Measurements from ENCODE around the gene ARHGAP15.

Gene ARHGAP15

DNA sequence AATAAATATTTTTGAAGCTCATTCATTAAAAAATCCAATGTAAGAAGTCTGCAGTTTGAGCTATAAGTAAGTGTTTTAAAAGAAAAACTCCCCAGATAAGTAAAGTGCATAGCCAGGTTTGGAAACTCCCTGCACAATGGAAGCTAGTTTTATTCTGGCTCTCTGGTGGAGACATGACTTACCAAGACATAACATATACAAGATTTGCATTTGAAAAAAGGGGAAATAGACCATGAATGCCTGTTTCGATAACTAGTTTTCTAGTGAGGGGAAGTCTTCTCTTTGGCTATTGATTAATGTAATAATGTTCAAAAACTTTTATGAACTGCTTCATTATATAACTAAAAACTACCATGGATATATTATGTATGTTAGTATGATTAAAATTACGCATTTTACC, 435.2 kb downstream of the ARHGAP15 start:
- H3K27me3 Mint-ChIP-seq, result no peaks in the 10 kb centered on the region
- H3K27ac Mint-ChIP-seq, result no peak overlapping the region
- no peaks in the 10 kb centered on the region for H3K4me1 Mint-ChIP-seq
- H3K4me3 Mint-ChIP-seq, result no peak overlapping the region
- peaks cover 3% of the 10 kb centered on the region for H3K9me3 Mint-ChIP-seq
- peaks cover 61% of the 10 kb centered on the region for H3K36me3 Mint-ChIP-seq
- CTCF ChIA-PET, result no interaction called here
- no peak for DNase-seq

- DNase-seq, result no peak
- no peak overlapping the region for H3K4me3 Mint-ChIP-seq
- H3K4me1 Mint-ChIP-seq, result no peaks in the 10 kb centered on the region
- peaks cover 3% of the 10 kb centered on the region for H3K9me3 Mint-ChIP-seq
- CTCF ChIA-PET, result no interaction called here
- peaks cover 44% of the 10 kb centered on the region for H3K36me3 Mint-ChIP-seq
- no peaks in the 10 kb centered on the region for H3K27me3 Mint-ChIP-seq
- H3K27ac Mint-ChIP-seq, result no peak overlapping the region
Observed at GRCh38 chr2:143571747-143572146, 442.5 kb downstream of the ARHGAP15 start.

GRCh38 chr2:143572421-143572820, 443.2 kb downstream of the ARHGAP15 start:
- Mint-ChIP-seq H3K27ac (no peak overlapping the region), H3K36me3 (peaks cover 42% of the 10 kb centered on the region), H3K4me1 (no peaks in the 10 kb centered on the region), H3K9me3 (peaks cover 3% of the 10 kb centered on the region), H3K4me3 (no peak overlapping the region), H3K27me3 (no peaks in the 10 kb centered on the region)
- CTCF ChIA-PET, result no interaction called here
- DNase-seq, result no peak

DNA sequence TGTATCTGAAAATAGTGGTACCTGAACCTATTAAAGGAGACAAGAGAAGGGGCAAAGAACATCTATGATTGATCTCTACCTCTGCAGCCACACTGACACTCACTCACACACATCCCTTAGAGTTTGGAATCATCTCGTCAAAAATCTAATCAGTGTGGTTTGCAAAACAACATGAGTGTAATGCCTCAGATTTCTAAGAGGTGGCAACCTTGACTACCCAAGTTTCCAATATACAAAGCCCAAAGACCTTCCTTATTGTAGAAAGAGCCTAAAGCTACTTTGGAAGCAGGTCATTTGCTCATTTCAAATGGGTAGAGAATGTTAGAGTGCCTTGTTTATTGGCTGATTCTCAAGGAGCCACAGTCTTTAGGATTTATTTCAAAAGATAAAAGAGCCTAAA, 444.9 kb downstream of the ARHGAP15 start:
- CTCF ChIA-PET, result no interaction called here
- DNase-seq, result no peak
- Mint-ChIP-seq H3K36me3 (peaks cover 35% of the 10 kb centered on the region), H3K9me3 (no peaks in the 10 kb centered on the region), H3K4me3 (no peak overlapping the region), H3K4me1 (no peaks in the 10 kb centered on the region), H3K27ac (no peak overlapping the region), H3K27me3 (no peaks in the 10 kb centered on the region)

DNA sequence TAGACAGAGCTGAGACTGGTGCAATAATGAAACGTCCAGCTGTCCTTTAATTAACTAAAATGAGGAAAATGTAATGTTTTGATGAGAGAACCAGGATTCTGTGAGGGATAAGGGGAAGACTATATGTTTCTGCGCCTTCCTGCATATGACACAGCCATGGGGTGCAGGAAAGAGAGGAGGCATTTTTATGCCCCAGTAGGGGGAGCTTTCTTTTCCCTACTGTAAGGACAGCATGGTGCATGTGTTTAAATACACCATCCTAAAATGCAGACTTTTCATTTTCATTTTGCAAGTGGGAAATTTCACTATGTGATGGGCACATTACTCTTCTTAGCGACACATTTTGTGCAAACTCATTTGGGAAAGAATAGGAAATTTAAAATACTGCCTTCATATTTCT, 446.1 kb downstream of the ARHGAP15 start:
- Mint-ChIP-seq H3K4me1 (no peaks in the 10 kb centered on the region), H3K27ac (no peak overlapping the region), H3K36me3 (peaks cover 37% of the 10 kb centered on the region), H3K9me3 (no peaks in the 10 kb centered on the region), H3K27me3 (no peaks in the 10 kb centered on the region), H3K4me3 (no peak overlapping the region)
- CTCF ChIA-PET, result interaction anchor here (0.7 kb wide), 1 partner anchor 11 kb away, joined by 3 read pairs; no protein-coding TSS in a partner anchor
- DNase-seq, result no peak

GRCh38 chr2:143577489-143577888, 448.3 kb downstream of the ARHGAP15 start:
- Mint-ChIP-seq H3K27ac (no peak overlapping the region), H3K36me3 (peaks cover 40% of the 10 kb centered on the region), H3K4me1 (peaks cover 11% of the 10 kb centered on the region), H3K4me3 (no peak overlapping the region), H3K9me3 (no peaks in the 10 kb centered on the region), H3K27me3 (no peaks in the 10 kb centered on the region)
- no peak for DNase-seq
- CTCF ChIA-PET, result no interaction called here

DNA sequence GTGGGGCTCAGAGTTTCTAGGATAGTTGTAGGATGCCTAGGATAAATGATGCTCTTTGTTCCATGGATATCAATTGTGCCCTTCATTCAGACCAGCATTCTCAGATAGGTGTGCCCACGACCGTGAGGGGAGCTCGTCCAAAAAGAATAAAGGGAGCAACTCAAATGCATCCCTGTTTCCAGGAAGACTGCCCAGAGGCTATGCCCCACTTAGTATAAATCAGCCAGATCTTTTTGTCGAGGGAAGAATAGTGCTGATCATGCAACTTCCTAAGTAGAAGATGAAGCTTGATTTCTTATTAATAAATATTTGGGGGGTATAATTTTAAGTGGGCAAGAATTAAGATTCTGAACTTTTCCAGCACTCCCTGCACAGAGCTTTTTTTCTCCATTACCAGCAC, 450.2 kb downstream of the ARHGAP15 start:
- Mint-ChIP-seq H3K36me3 (peaks cover 54% of the 10 kb centered on the region), H3K9me3 (no peaks in the 10 kb centered on the region), H3K4me1 (peaks cover 11% of the 10 kb centered on the region), H3K27ac (no peak overlapping the region), H3K27me3 (no peaks in the 10 kb centered on the region), H3K4me3 (no peak overlapping the region)
- CTCF ChIA-PET, result no interaction called here
- no peak for DNase-seq

- H3K4me3 Mint-ChIP-seq, result no peak overlapping the region
- H3K9me3 Mint-ChIP-seq, result no peaks in the 10 kb centered on the region
- CTCF ChIA-PET, result no interaction called here
- peak overlapping the region; percentile 17 for H3K27ac Mint-ChIP-seq
- no peaks in the 10 kb centered on the region for H3K27me3 Mint-ChIP-seq
- peaks cover 51% of the 10 kb centered on the region for H3K36me3 Mint-ChIP-seq
- no peak for DNase-seq
- peaks cover 11% of the 10 kb centered on the region for H3K4me1 Mint-ChIP-seq
Observed at GRCh38 chr2:143581134-143581533, 451.9 kb downstream of the ARHGAP15 start.

DNA sequence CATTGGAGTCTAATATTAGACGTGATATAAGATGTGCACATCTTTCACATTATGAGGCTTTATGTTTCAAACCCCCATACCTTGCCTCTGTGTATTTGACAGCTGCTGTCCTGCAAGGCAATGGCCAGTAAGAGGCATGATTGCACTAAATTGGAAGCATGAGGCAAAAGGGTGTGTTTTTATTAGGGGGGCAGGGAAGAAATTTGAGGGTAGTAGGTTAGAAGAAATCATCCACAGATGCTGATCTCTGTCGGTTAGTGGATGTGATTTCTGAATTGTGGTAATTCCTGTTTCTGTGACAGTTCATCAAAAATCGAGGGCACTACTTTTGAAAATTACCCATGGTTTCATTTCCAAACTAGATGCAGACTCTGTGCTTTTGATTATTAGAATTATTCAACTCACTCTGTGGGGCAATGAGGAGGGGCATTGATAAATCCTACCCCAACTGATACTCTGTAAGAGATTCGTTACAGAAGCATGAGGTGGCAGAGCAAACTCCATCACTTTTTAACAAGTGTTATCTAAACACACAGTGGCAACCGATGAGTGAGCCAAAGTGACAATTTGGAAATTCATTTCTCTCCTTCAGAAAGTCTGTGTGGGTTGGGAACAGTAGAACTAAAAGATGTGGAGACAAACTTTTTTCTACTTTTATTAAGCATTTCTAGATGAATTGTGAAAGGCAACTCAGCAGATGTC, 453.0 kb downstream of the ARHGAP15 start:
- H3K27me3 Mint-ChIP-seq, result no peaks in the 10 kb centered on the region
- H3K4me1 Mint-ChIP-seq, result peaks cover 11% of the 10 kb centered on the region
- H3K4me3 Mint-ChIP-seq, result no peak overlapping the region
- DNase-seq, result no peak
- peaks cover 46% of the 10 kb centered on the region for H3K36me3 Mint-ChIP-seq
- CTCF ChIA-PET, result no interaction called here
- no peaks in the 10 kb centered on the region for H3K9me3 Mint-ChIP-seq
- no peak overlapping the region for H3K27ac Mint-ChIP-seq

DNA sequence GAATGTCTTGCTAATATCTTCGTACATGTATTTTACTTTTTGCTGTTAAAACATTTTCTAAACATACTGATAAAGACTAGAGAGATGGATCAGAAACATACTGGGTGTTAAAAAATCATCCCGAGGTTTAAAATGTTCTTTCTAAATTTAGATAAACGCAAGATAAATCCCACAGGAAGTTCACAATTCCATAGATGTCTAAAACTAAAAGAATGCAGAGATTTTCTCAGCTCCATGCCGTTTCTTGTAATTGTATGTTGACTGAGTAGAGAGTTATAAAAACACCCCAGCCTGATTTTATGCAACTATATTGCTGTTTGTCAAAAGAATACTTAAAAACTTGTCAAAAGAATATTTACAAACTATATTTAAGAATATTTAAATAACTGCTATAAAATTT, 455.7 kb downstream of the ARHGAP15 start:
- no peaks in the 10 kb centered on the region for H3K27me3 Mint-ChIP-seq
- H3K27ac Mint-ChIP-seq, result no peak overlapping the region
- CTCF ChIA-PET, result no interaction called here
- H3K4me1 Mint-ChIP-seq, result peaks cover 11% of the 10 kb centered on the region
- peaks cover 54% of the 10 kb centered on the region for H3K36me3 Mint-ChIP-seq
- no peak for DNase-seq
- H3K9me3 Mint-ChIP-seq, result no peaks in the 10 kb centered on the region
- no peak overlapping the region for H3K4me3 Mint-ChIP-seq

- CTCF ChIA-PET, result interaction anchor here (1.0 kb wide), 1 partner anchor 11 kb away, joined by 3 read pairs; no protein-coding TSS in a partner anchor
- Mint-ChIP-seq H3K27me3 (no peaks in the 10 kb centered on the region), H3K4me3 (no peak overlapping the region), H3K36me3 (peaks cover 50% of the 10 kb centered on the region), H3K4me1 (peaks cover 7% of the 10 kb centered on the region), H3K27ac (no peak overlapping the region), H3K9me3 (no peaks in the 10 kb centered on the region)
- DNase-seq, result no peak
Observed at GRCh38 chr2:143586119-143586518, 456.9 kb downstream of the ARHGAP15 start.

DNA sequence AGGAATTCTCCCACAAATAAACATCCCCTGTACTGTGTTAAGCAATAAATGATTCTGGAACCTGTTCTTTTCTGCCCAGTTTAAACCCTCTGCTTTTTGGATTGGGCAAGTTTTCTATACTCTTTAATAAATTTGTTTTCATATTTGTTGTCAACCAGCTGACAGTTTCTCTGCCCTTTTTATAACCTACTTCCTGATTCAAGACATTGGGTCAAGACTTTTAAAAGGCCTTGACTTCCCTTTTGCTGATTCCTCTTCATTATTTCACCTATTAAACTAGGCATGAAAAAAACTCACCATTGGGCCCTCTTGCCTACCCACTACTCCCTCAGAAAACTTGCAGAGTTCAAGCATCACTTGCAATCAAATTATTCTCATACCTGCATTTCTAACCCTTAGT, 459.5 kb downstream of the ARHGAP15 start:
- H3K36me3 Mint-ChIP-seq, result peaks cover 33% of the 10 kb centered on the region

GRCh38 chr2:143594161-143594560, 464.9 kb downstream of the ARHGAP15 start:
- no peaks in the 10 kb centered on the region for H3K9me3 Mint-ChIP-seq
- DNase-seq, result no peak
- H3K27me3 Mint-ChIP-seq, result no peaks in the 10 kb centered on the region
- H3K36me3 Mint-ChIP-seq, result peaks cover 34% of the 10 kb centered on the region
- no peak overlapping the region for H3K27ac Mint-ChIP-seq
- H3K4me1 Mint-ChIP-seq, result no peaks in the 10 kb centered on the region
- CTCF ChIA-PET, result no interaction called here
- no peak overlapping the region for H3K4me3 Mint-ChIP-seq

More for the DNA sequence above, 459.5 kb downstream of the ARHGAP15 start:
- Mint-ChIP-seq H3K4me1 (no peaks in the 10 kb centered on the region), H3K9me3 (no peaks in the 10 kb centered on the region), H3K27ac (no peak overlapping the region), H3K27me3 (no peaks in the 10 kb centered on the region), H3K4me3 (no peak overlapping the region)
- no peak for DNase-seq
- CTCF ChIA-PET, result no interaction called here

GRCh38 chr2:143594745-143595144, 465.5 kb downstream of the ARHGAP15 start:
- H3K4me3 Mint-ChIP-seq, result no peak overlapping the region
- no peaks in the 10 kb centered on the region for H3K9me3 Mint-ChIP-seq
- CTCF ChIA-PET, result no interaction called here
- no peaks in the 10 kb centered on the region for H3K27me3 Mint-ChIP-seq
- no peaks in the 10 kb centered on the region for H3K4me1 Mint-ChIP-seq
- no peak overlapping the region for H3K27ac Mint-ChIP-seq
- peaks cover 37% of the 10 kb centered on the region for H3K36me3 Mint-ChIP-seq
- no peak for DNase-seq

DNA sequence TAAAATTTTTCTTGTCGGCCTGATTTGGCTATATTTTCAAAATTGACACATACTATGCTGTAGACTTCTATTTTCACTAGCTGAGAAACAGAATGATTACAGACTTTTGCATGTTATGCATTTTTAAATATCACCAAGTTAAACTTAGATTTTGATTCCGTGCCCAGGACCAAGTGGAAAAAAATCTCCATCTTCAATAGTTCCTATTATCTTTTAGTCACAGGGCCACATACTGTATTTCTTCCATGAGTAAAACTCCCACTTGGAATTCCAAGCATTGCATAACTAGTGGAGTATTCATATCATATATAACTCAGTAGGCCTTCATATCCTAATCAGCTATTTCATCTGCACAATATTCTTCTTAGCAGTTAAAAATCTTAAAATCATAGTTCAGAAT, 470.9 kb downstream of the ARHGAP15 start:
- CTCF ChIA-PET, result no interaction called here
- H3K27ac Mint-ChIP-seq, result no peak overlapping the region

DNA sequence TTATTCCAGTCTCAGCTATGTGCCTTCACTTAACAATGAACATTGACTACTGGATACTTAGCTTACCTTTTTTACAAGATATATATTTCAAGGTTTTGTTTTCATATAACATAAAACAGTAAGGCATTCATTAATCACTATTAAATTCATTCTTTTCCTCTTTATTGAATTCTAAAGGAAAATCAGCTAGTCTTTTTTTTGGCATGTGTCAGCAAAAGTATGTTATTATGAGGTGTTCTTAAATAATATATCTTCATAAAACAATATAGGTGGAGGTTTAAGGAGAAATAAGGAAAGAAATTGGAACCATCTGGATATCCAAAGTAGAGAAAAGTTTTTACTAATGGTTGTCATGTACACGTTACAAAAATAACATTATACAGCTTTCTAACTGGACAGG, 472.6 kb downstream of the ARHGAP15 start:
- H3K4me1 Mint-ChIP-seq, result no peaks in the 10 kb centered on the region
- H3K27me3 Mint-ChIP-seq, result no peaks in the 10 kb centered on the region
- no peak overlapping the region for H3K27ac Mint-ChIP-seq
- no peaks in the 10 kb centered on the region for H3K9me3 Mint-ChIP-seq
- CTCF ChIA-PET, result no interaction called here
- no peak for DNase-seq
- peaks cover 46% of the 10 kb centered on the region for H3K36me3 Mint-ChIP-seq
- H3K4me3 Mint-ChIP-seq, result no peak overlapping the region

More for the DNA sequence above, 470.9 kb downstream of the ARHGAP15 start:
- no peak overlapping the region for H3K4me3 Mint-ChIP-seq
- H3K27me3 Mint-ChIP-seq, result no peaks in the 10 kb centered on the region
- no peaks in the 10 kb centered on the region for H3K4me1 Mint-ChIP-seq
- DNase-seq, result no peak
- peaks cover 43% of the 10 kb centered on the region for H3K36me3 Mint-ChIP-seq
- no peaks in the 10 kb centered on the region for H3K9me3 Mint-ChIP-seq

All from activated naive CD4-positive, alpha-beta T cell treated with anti-CD3 and anti-CD28 coated beads, Interleukin-2, amount 10 ng/mL, durations not matched to agents 7 days and 5 days (primary cell).